HFF-Myc (cell line): ENCODE measurements around the gene SLC45A3.

Source experiments
- DNase-seq: peaks from one replicate; pipeline ENCODE4 v3.0.0-alpha.2; 2011; ENCODE audit warnings: low read depth; ENCODE audit errors: extremely low read depth
- H3K4me3 ChIP-seq: replicated peaks from 2 replicates; pipeline ENCODE4 v1.5.1; 2011; ENCODE audit warnings: low read depth, mild to moderate bottlenecking, control low read depth, low read length
- TF ChIP-seq, protein P1 (sequence below): IDR thresholded peaks from 2 replicates; pipeline ENCODE4 v1.5.1; 2012; ENCODE audit warnings: mild to moderate bottlenecking, low read depth, low read length, control low read depth; ENCODE audit errors: missing control alignments

SLC45A3 gene

DNA sequence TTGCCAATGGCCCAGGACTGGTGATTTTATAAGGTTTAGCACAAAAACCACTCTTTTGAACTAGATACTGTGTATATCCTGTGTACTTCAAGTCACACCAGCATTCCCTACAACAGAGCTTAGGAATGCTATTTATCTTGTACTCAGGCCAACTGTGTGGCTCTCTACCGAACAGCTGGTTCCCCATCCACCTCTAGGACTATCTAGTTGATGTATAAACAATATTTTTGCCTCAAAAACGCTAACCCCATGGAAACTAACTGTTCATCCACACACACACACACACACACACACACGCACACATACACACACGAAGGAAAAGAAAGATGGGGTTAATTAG lies 28.7 kb upstream of the SLC45A3 start:
- no peak overlapping the region for H3K4me3 ChIP-seq
- peak; percentile 12 for DNase-seq
- TF ChIP-seq, protein P1, sequence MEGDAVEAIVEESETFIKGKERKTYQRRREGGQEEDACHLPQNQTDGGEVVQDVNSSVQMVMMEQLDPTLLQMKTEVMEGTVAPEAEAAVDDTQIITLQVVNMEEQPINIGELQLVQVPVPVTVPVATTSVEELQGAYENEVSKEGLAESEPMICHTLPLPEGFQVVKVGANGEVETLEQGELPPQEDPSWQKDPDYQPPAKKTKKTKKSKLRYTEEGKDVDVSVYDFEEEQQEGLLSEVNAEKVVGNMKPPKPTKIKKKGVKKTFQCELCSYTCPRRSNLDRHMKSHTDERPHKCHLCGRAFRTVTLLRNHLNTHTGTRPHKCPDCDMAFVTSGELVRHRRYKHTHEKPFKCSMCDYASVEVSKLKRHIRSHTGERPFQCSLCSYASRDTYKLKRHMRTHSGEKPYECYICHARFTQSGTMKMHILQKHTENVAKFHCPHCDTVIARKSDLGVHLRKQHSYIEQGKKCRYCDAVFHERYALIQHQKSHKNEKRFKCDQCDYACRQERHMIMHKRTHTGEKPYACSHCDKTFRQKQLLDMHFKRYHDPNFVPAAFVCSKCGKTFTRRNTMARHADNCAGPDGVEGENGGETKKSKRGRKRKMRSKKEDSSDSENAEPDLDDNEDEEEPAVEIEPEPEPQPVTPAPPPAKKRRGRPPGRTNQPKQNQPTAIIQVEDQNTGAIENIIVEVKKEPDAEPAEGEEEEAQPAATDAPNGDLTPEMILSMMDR = no peak

DNA sequence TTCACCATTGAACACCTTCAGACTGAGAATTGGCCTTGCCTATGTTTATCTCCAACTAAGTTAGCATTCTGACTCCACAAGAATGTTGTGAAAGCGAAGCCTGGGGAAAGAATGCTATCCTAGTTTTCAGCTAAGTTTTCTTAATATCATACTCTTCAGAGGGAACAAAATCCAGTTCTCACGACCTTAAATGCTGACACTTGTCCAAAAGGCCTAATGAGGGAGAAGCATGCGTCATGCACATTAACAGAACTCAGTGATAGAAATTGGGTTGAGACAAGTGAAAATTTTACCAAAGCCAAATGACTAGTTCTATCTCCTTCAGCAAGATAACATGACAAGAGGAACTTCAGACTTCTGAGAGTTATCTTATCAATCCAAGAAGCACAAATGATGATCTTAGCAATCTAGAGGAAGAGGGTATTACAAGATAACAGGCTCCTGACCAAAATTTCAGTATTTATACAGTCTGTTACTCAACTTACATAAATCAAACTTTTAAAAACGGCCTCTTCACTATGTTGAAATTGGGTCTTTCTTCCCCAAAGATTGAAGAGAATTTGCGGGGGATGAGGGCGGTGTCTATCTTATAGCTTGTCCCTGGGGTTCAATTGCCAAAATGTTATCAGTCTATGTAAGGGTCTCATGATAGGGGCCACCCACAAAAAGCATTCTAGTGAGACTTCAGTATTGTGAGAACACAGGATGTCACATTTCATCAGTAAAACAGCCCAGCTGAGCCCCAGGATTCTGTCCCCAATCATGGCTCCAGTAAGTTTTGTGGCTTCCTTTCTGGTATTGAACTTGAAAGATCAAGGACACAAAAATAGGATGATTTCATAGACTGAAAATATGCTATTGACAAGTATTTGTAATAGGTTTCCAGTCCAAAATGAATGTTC lies 26.5 kb upstream of the SLC45A3 start:
- DNase-seq = no peak
- TF ChIP-seq, protein P1 = no peak
- no peak overlapping the region for H3K4me3 ChIP-seq

DNA sequence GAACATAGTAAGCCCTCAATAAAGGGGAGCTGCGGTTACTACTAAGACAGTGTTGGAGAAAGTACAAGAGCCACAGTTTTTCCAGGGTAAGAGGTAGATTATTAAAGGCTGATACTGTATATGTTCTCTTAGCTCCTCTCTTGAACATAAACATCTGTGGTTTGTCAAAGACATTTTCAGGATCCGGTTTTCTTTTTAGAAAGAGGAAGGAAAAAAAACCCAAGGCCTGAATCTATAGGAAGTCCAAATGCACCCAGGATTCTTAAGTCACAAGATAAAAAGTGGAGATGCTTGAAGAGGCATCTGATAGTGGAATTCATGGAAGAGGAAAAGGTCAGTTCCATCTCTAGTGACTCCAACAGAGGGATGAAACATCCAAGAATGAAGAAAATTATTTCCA lies 24.6 kb upstream of the SLC45A3 start:
- no peak for DNase-seq

DNA sequence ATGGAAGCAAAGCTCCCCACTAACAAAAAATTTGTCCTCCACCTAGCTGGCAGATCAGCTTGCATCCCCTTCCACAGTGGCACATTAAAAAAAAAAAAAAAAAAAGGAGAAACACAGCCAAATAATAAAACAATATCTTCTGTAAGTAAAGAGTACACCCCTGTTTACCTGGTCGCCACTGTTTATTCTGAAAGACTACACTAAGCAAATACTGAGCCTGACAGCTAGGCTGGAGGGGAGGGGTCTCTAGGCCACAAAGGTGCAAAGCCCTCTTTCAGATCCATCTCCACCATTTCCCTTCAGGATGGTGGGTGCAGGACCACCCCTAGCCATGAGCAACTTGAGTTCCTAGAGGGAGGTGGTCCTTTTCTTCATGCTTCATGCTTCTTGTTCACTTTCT lies 22.8 kb upstream of the SLC45A3 start:
- H3K4me3 ChIP-seq = no peak overlapping the region
- DNase-seq = no peak
- TF ChIP-seq, protein P1 = no peak

More for the DNA sequence above, 24.6 kb upstream of the SLC45A3 start:
- H3K4me3 ChIP-seq = no peak overlapping the region
- TF ChIP-seq, protein P1 = no peak

DNA sequence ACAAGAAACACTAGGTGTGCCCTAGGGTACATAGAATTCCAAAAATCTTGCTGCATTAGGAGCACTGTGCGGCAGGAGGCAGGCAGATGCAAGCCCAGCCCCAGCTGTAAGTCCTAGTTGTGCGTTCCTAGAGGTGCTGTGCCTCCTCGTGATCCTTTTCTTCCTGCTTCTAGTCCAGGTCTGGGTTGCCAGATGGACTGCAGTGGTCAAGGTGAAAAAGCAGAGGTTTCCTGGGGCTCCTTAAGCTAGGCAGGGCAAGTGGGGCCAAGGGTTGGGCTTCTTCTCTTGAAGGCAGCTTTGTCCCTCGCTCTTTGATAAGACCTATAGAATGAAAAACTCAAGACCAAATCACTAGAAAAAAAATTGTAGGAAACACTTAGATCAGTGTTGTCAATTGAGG lies 21.6 kb upstream of the SLC45A3 start:
- DNase-seq = no peak
- TF ChIP-seq, protein P1 = no peak
- H3K4me3 ChIP-seq = no peak overlapping the region

DNA sequence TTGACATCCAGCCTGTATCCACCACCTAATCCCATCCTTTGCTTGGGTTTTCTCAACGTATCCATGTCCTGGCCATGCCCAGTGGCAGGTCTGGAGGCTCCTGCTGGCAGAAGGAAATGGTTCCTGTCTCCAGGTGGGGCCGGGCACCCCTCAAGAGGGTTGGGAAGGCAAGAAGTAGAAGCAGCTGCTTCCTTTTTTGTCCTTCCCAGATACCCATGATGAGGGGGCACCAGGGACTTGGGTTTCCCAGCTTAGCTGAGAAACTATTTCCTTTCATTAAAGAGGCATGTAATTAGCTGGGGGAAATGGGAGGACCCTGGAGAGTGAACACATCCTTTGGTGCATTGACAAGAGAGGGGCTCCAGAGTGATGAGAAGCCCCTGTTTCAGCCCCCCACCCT lies 21.1 kb upstream of the SLC45A3 start:
- TF ChIP-seq, protein P1 = no peak
- DNase-seq = no peak
- H3K4me3 ChIP-seq = no peak overlapping the region
